Heart left ventricle (tissue), 16 donors: Measurements from ENCODE around the gene GATA2. TPM values are rescaled to one million over a fixed set of nuclear protein-coding genes. Genes with fewer than 3 reads are reported as not detected.
A peak's percentile ranks its signal among the peaks of the same experiment; 100 is the strongest.

Experiments used
- ATAC-seq, 4 donors: fragments of 200-7000 bp; cut with Tn5 transposase; one replicate each; pipeline ENCODE4 v1.9.1; 2020 to 2022; ENCODE audit warnings: moderate library complexity in 4 of 4, mild to moderate bottlenecking in 3 of 4, moderate number of reproducible peaks in 1 of 4
- DNase-seq, 5 donors: peaks; one replicate each; pipeline ENCODE4 v3.0.0-alpha.2; 2020
- H3K27ac ChIP-seq, 12 donors: fragments of 200-600 bp; sonication (generic) in 4 of 12; one replicate each; pipeline versions ENCODE4 v1.5.0 to v1.8.0; 2016 to 2022; ENCODE audit warnings: mild to moderate bottlenecking in 2 of 12
- H3K27me3 ChIP-seq, 9 donors: fragments of 200-600 bp; sonication (generic) in 2 of 9; one replicate each; pipeline versions ENCODE4 v1.5.1 to v1.8.0; 2016 to 2022; ENCODE audit warnings: mild to moderate bottlenecking in 3 of 9
- H3K36me3 ChIP-seq, 9 donors: fragments of 200-600 bp; sonication (generic) in 2 of 9; one replicate each; pipeline versions ENCODE4 v1.5.0 to v1.8.0; 2018 to 2022; ENCODE audit warnings: mild to moderate bottlenecking in 2 of 9
- H3K4me1 ChIP-seq, 12 donors: fragments of 200-600 bp; sonication (generic) in 4 of 12; one replicate each; pipeline versions ENCODE4 v1.5.0 to v1.8.0; 2016 to 2022; ENCODE audit warnings: mild to moderate bottlenecking in 3 of 12
- H3K4me3 ChIP-seq, 12 donors: fragments of 200-600 bp; sonication (generic) in 4 of 12; one replicate each; pipeline versions ENCODE4 v1.5.0 to v1.8.0; 2017 to 2022; ENCODE audit warnings: mild to moderate bottlenecking in 9 of 12, moderate library complexity in 4 of 12
- H3K9me3 ChIP-seq, 12 donors: fragments of 200-600 bp; sonication (generic) in 4 of 12; one replicate each; pipeline versions ENCODE4 v1.5.0 to v1.8.0; 2016 to 2022; ENCODE audit warnings: mild to moderate bottlenecking in 1 of 12
- CTCF ChIP-seq, 12 donors: fragments of 200-600 bp; sonication (generic) in 4 of 12; IDR thresholded peaks; one replicate each; pipeline versions ENCODE4 v1.5.0 to v1.8.0; 2018 to 2022; ENCODE audit warnings: antibody characterized with exemption in 12 of 12, mild to moderate bottlenecking in 5 of 12
- POLR2A ChIP-seq, 2 donors: fragments of 450-650 bp; IDR thresholded peaks; one replicate each; pipeline ENCODE4 v1.6.1; 2017; ENCODE audit warnings: antibody characterized with exemption in 2 of 2, mild to moderate bottlenecking in 2 of 2, moderate library complexity in 2 of 2
- WGBS, 4 donors: extraction: QIAGEN DNeasy Blood & Tissue Kit in 2 of 4; methylation state at CpG; one replicate each; pipeline versions ENCODE4 v1.1.5 to v1.1.7; 2013 to 2018; 5-methylcytosine and 5-hydroxymethylcytosine counted together
- intact Hi-C, 10 donors: fragments of 100-400 bp; cut with DNase I; formaldehyde crosslinking; loops; one replicate each; pipeline versions ENCODE4 v1.11.1 to v1.14.2; 2022
- polyA plus RNA-seq, 2 donors: library from polyadenylated mRNA; stranded (reverse); fragments of 200-250 nt; gene quantifications; one replicate each; pipeline ENCODE4 v1.2.3, GENCODE V29; 2013
- total RNA-seq, 9 donors: library from RNA; depleted of rRNA in 2 of 9; stranded (reverse); fragments of >200 nt in 2 of 9; fragmentation: NEBNext Ultra II Directional in 3 of 9; extraction: Animal tissue kit (Norgen Biotek cat#: 25700) in 3 of 9; gene quantifications; one replicate each; pipeline versions ENCODE4 v1.1.0 to v1.2.4, GENCODE V29; 2016 to 2023
- donor health status: ischemic (EF 13 %, LVEDD 7.1; RV severe dilation, severe dysfunction).
- donor health status: healthy with polysubstance abuse.
- donor health status: DM: no; HTN: yes; CAD: no.
- donor health status: DM: no; HTN: no; CAD: no.
- donor health status: ischemic (EF 25% LVEDD 6.9; RV normal size, moderate dysfunction).
- donor health status: ischemic (EF 25% LVEDD 5.7; RV mildly dilated, moderate dysfunction).
- donor health status: healthy.
- donor health status: DM: yes; HTN: yes; CAD: no.
- donor health status: ischemic (EF 35%, LVEDD 5.7; RV mildly dilated, moderate dysfunction).
- donor health status: nonischemic (EF 11% LVEDD 7.7; RV severe dilation, severe dysfunction).
- donor health status: DM: yes; HTN: yes; CAD: no.
- donor health status: PGD.
- donor health status: ischemic (EF 29% LVEDD 5.4; RV normal size, mild dysfunction).
- donor health status: nonischemic (EF 23%, LVEDD 6.1; RV moderate dilation, normal function).

Gene GATA2
- total and polyA plus RNA-seq, 11 donors = 6.0 to 30.7 (median 12.8) TPM

GRCh38 chr3:128458746-128459460, 34.1 kb downstream of the GATA2 start:
- peak in 1 of 5 donors; percentile 32 for DNase-seq
- TF ChIP-seq POLR2A (IDR thresholded peaks at IDR 0.05) (no peak), CTCF (IDR thresholded peaks at IDR 0.05) (no peak)
- 79 to 83% (median 80%) methylated on average over 14 to 18 of the region's 18 CpGs for WGBS, 4 donors
- Histone ChIP-seq H3K4me3 (no peak overlapping the region), H3K4me1 (no peaks in the 10 kb centered on the region), H3K27ac (no peak overlapping the region), H3K36me3 (no peaks in the 10 kb centered on the region), H3K9me3 (no peaks in the 10 kb centered on the region), H3K27me3 (peaks cover 0 to 25% (median 5%) of the 10 kb centered on the region in 9 donors)
- ATAC-seq = no peak
- intact Hi-C loops = no loop called here

- no peak for TF ChIP-seq POLR2A (IDR thresholded peaks at IDR 0.05)
- TF ChIP-seq CTCF (IDR thresholded peaks at IDR 0.05) = no peak
- DNase-seq (no peak), ATAC-seq (no peak)
- H3K36me3 ChIP-seq = no peaks in the 10 kb centered on the region
- H3K27ac ChIP-seq = no peak overlapping the region
- H3K4me1 ChIP-seq = no peaks in the 10 kb centered on the region
- H3K4me3 ChIP-seq = no peak overlapping the region
- no peaks in the 10 kb centered on the region for H3K9me3 ChIP-seq
- intact Hi-C loops = no loop called here
- H3K27me3 ChIP-seq = peaks cover 0 to 25% (median 5%) of the 10 kb centered on the region in 9 donors
- 83 to 87% (median 85%) methylated on average over 12 of the region's 12 CpGs for WGBS, 4 donors
Measured at GRCh38 chr3:128457937-128458336, 35.1 kb downstream of the GATA2 start.

GRCh38 chr3:128456776-128457715, 36.0 kb downstream of the GATA2 start:
- 47 to 55% (median 51%) methylated on average over 24 to 27 of the region's 27 CpGs for WGBS, 4 donors
- DNase-seq (peak in 1 of 5 donors; percentile 48), ATAC-seq (no peak)
- H3K4me3 ChIP-seq = no peak overlapping the region
- peaks cover 0 to 25% (median 5%) of the 10 kb centered on the region in 9 donors for H3K27me3 ChIP-seq
- intact Hi-C loops = no loop called here
- H3K9me3 ChIP-seq = no peaks in the 10 kb centered on the region
- no peak overlapping the region for H3K27ac ChIP-seq
- H3K4me1 ChIP-seq = no peaks in the 10 kb centered on the region
- TF ChIP-seq CTCF (IDR thresholded peaks at IDR 0.05) (no peak), POLR2A (IDR thresholded peaks at IDR 0.05) (no peak)
- no peaks in the 10 kb centered on the region for H3K36me3 ChIP-seq
